ENCODE results near the gene PABPC1L. TPM values are rescaled to one million over a fixed set of nuclear protein-coding genes. Genes with fewer than 3 reads are reported as not detected.
"Not testable (repeated sequence)": the region's sequence is repeated elsewhere in the genome, so short reads cannot be mapped to it uniquely, and the experiment has no call there.

The PABPC1L gene
- total RNA-seq, 2 donors from 2014 or later: 11.5 to 36.3 TPM

- Histone ChIP-seq H3K4me1 (peaks cover 3% of the 10 kb centered on the region), H3K36me3 (no peaks in the 10 kb centered on the region), H3K9ac (ENCODE audit: low read depth in 2 of 2, low read length in 2 of 2) (no peak overlapping the region), H3K27me3 (no peaks in the 10 kb centered on the region), H3K27ac (no peak overlapping the region), H3K4me3 (no peak overlapping the region), H3K9me3 (no peaks in the 10 kb centered on the region)
- intact Hi-C loops (cut with DNase I): loop anchor here (2.0 to 5.0 kb wide), 3 partner anchors 69 to 182 kb away; partner anchors contain the start of gene KCNK15
- no peak for TF ChIP-seq CTCF (IDR thresholded peaks at IDR 0.05)
- DNase-seq: no peak
Observed at GRCh38 chr20:44869471-44869870, 40.4 kb upstream of the PABPC1L start.

GRCh38 chr20:44882360-44882759, 27.5 kb upstream of the PABPC1L start:
- H3K27me3 ChIP-seq; DNase-seq; H3K9me3 ChIP-seq; H3K36me3 ChIP-seq; H3K27ac ChIP-seq; H3K9ac ChIP-seq (ENCODE audit: low read depth in 2 of 2, low read length in 2 of 2); H3K4me3 ChIP-seq; intact Hi-C loops (cut with DNase I): not testable (repeated sequence)
- peaks cover 12% of the 10 kb centered on the region for H3K4me1 ChIP-seq

- Histone ChIP-seq H3K36me3 (no peaks in the 10 kb centered on the region), H3K9me3 (no peaks in the 10 kb centered on the region), H3K9ac (ENCODE audit: low read depth in 2 of 2, low read length in 2 of 2) (no peak overlapping the region), H3K4me1 (peaks cover 22% of the 10 kb centered on the region), H3K4me3 (no peak overlapping the region), H3K27me3 (no peaks in the 10 kb centered on the region), H3K27ac (no peak overlapping the region)
- no peak for DNase-seq
- TF ChIP-seq CTCF (IDR thresholded peaks at IDR 0.05): no peak
- intact Hi-C loops (cut with DNase I): no loop called here
Observed at GRCh38 chr20:44883214-44883902, 26.5 kb upstream of the PABPC1L start.

GRCh38 chr20:44884907-44885391, 24.9 kb upstream of the PABPC1L start:
- Histone ChIP-seq H3K4me3 (peak overlapping the region; percentile 92), H3K4me1 (peaks cover 37% of the 10 kb centered on the region), H3K27me3 (no peaks in the 10 kb centered on the region), H3K9ac (ENCODE audit: low read depth in 2 of 2, low read length in 2 of 2) (peak overlapping the region; percentile 13 to 84), H3K36me3 (no peaks in the 10 kb centered on the region), H3K9me3 (no peaks in the 10 kb centered on the region), H3K27ac (peak overlapping the region; percentile 59)
- TF ChIP-seq CTCF (IDR thresholded peaks at IDR 0.05): no peak
- no peak for DNase-seq
- intact Hi-C loops (cut with DNase I): no loop called here

- Histone ChIP-seq H3K27me3 (no peaks in the 10 kb centered on the region), H3K9me3 (no peaks in the 10 kb centered on the region), H3K27ac (peak within 1 kb of the TSS; percentile 97), H3K9ac (ENCODE audit: low read depth in 2 of 2, low read length in 2 of 2) (peak within 1 kb of the TSS; percentile 86 to 93), H3K4me3 (peak within 1 kb of the TSS; percentile 92), H3K4me1 (peaks cover 38% of the 10 kb centered on the region), H3K36me3 (no peaks in the 10 kb centered on the region)
- no peak for TF ChIP-seq CTCF (IDR thresholded peaks at IDR 0.05)
- intact Hi-C loops (cut with DNase I): no loop called here
- peak; percentile 99 for DNase-seq
Observed at GRCh38 chr20:44885392-44886265, 24.2 kb upstream of the PABPC1L start, which contains the start of gene YWHAB. Gene YWHAB, plus strand, starts transcription at chr20:44885705. Its CDS starts 15,829 bp downstream, at chr20:44901534.

Data from colonic mucosa (tissue), 4 donors.